ENCODE data around the gene AMACR.
A peak's percentile ranks its signal among the peaks of the same experiment; 100 is the strongest.

GRCh38 chr5:33994845-33995244 is 13.0 kb downstream of the AMACR start:
- TF ChIP-seq CTCF (IDR thresholded peaks at IDR 0.05): 0 out of 2 replicates have a peak, but pooled peaks have one; percentile 18
- no peak for TF ChIP-seq TCF7L2 (IDR thresholded peaks at IDR 0.05; ENCODE audit: low read depth, low read length)
- TF ChIP-seq POLR2AphosphoS5 (IDR thresholded peaks at IDR 0.05; ENCODE audit: low read depth, low read length): no peak
- no peak for TF ChIP-seq SIN3A (IDR thresholded peaks at IDR 0.05; ENCODE audit: borderline replicate concordance, insufficient read depth, low read depth, low read length)

Data from Panc1 (cell line).